ENCODE data around the gene PRICKLE4. TPM values are rescaled to one million over a fixed set of nuclear protein-coding genes. Genes with fewer than 3 reads are reported as not detected.

Gene PRICKLE4
- total RNA-seq, 1 donor from 2014 or later = not detected

DNA sequence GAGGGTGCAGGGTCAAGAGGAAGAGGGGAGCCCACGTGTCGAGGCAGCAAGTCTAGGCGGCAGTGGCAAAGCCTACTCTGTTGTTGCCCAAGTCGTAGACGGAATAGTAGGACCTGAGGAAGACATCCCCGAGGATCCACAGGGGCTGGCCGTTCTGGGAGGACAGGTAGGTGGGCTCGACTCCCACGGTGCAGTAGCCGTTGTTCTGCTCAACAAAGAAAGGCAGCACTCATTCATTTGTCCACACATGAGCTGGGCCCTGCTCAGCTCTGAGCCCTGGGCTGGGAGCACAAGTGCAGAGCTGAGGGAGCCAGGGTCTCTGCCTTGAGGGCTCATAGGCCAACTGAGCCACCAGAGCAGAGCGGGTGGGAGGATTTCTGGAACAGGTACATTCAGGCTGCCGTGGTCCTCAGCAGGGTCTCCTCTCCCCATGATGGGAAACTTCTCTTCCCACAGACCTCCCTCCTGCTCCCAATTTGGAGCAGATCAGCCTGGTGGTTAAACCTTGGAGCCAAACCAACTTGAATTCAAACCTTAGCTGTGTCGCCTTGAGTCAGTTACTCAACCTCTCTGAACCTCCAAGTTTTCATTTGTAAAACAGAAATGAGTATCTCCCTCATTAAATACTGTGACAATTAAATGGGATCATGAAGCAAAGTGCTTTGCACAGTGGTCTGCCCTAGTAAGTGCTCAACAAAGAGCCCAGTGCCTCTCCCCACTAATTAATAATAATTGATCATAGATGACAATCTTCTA is 43.6 kb upstream of the PRICKLE4 start:
- Histone ChIP-seq H2AFZ (replicated peaks) (no peak overlapping the region), H3K27ac (no peak overlapping the region), H3K9ac (no peak overlapping the region), H3K9me3 (ENCODE audit: low read depth) (no peaks in the 10 kb centered on the region), H3K36me3 (no peaks in the 10 kb centered on the region), H3F3A (ENCODE audit: low read depth) (peaks cover 41% of the 10 kb centered on the region), H3K79me2 (ENCODE audit: low read depth) (no peaks in the 10 kb centered on the region), H3K4me1 (peaks cover 29% of the 10 kb centered on the region), H3K4me3 (no peak overlapping the region), H3K27me3 (peaks cover 34% of the 10 kb centered on the region), H3K4me2 (no peak overlapping the region), H4K20me1 (ENCODE audit: low read depth) (peaks cover 6% of the 10 kb centered on the region)
- no peak overlapping the region for H3K27ac Mint-ChIP-seq
- no peaks in the 10 kb centered on the region for H3K36me3 Mint-ChIP-seq
- peaks cover 26% of the 10 kb centered on the region for H3K4me1 Mint-ChIP-seq
- TF ChIP-seq EZH2 (IDR thresholded peaks at IDR 0.05) = no peak
- TF ChIP-seq, protein P1, sequence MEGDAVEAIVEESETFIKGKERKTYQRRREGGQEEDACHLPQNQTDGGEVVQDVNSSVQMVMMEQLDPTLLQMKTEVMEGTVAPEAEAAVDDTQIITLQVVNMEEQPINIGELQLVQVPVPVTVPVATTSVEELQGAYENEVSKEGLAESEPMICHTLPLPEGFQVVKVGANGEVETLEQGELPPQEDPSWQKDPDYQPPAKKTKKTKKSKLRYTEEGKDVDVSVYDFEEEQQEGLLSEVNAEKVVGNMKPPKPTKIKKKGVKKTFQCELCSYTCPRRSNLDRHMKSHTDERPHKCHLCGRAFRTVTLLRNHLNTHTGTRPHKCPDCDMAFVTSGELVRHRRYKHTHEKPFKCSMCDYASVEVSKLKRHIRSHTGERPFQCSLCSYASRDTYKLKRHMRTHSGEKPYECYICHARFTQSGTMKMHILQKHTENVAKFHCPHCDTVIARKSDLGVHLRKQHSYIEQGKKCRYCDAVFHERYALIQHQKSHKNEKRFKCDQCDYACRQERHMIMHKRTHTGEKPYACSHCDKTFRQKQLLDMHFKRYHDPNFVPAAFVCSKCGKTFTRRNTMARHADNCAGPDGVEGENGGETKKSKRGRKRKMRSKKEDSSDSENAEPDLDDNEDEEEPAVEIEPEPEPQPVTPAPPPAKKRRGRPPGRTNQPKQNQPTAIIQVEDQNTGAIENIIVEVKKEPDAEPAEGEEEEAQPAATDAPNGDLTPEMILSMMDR (IDR thresholded peaks at IDR 0.05) = no peak
- no peak for TF ChIP-seq EZH2phosphoT487 (IDR thresholded peaks at IDR 0.05)
- no peak for DNase-seq (ENCODE audit: low spot score)
- no peaks in the 10 kb centered on the region for H3K9me3 Mint-ChIP-seq
- H3K27me3 Mint-ChIP-seq (ENCODE audit: insufficient read depth, low read depth) = peaks cover 12% of the 10 kb centered on the region
- peak overlapping the region; percentile 85 for H3K4me3 Mint-ChIP-seq

DNA sequence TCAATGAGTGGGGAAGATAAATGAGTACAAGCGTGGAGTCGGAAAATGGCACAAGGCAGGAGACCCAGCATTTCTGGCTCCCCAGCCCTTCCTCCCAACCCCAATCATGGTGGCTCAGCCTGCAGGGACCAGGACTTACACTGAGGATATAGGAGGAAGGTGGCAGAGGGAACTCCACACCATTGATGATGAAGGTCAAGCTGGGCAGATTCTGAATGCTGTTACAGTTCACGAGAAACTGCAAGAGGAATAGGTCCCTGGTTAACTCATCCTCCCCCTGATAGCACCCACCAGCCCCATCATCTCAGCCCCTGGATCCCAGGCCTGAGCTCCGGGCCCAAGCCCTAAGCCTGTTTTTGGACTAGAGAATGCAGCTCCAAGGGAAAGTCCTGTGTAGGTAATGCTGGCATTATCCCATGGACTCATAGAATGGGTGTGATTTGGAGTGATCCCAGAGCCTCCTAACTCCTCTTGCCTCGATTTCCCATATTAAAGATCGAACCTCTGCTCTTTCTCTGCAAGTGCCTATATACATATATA is 42.9 kb upstream of the PRICKLE4 start:
- Mint-ChIP-seq H3K27me3 (ENCODE audit: insufficient read depth, low read depth) (peaks cover 8% of the 10 kb centered on the region), H3K9me3 (no peaks in the 10 kb centered on the region), H3K36me3 (no peaks in the 10 kb centered on the region), H3K4me1 (peaks cover 23% of the 10 kb centered on the region), H3K4me3 (no peak overlapping the region), H3K27ac (no peak overlapping the region)
- H2AFZ ChIP-seq (replicated peaks) = no peak overlapping the region
- no peaks in the 10 kb centered on the region for H3K36me3 ChIP-seq
- peaks cover 27% of the 10 kb centered on the region for H3K4me1 ChIP-seq
- H3F3A ChIP-seq (ENCODE audit: low read depth) = peaks cover 34% of the 10 kb centered on the region
- H3K4me2 ChIP-seq = no peak overlapping the region
- H3K27ac ChIP-seq = no peak overlapping the region
- peaks cover 6% of the 10 kb centered on the region for H4K20me1 ChIP-seq (ENCODE audit: low read depth)
- no peak overlapping the region for H3K4me3 ChIP-seq
- DNase-seq (ENCODE audit: low spot score) = no peak
- TF ChIP-seq, protein P1 (IDR thresholded peaks at IDR 0.05) = no peak
- TF ChIP-seq EZH2phosphoT487 (IDR thresholded peaks at IDR 0.05) (no peak), EZH2 (IDR thresholded peaks at IDR 0.05) (no peak)
- no peaks in the 10 kb centered on the region for H3K9me3 ChIP-seq (ENCODE audit: low read depth)
- no peak overlapping the region for H3K9ac ChIP-seq
- H3K79me2 ChIP-seq (ENCODE audit: low read depth) = no peaks in the 10 kb centered on the region
- peaks cover 27% of the 10 kb centered on the region for H3K27me3 ChIP-seq

DNA sequence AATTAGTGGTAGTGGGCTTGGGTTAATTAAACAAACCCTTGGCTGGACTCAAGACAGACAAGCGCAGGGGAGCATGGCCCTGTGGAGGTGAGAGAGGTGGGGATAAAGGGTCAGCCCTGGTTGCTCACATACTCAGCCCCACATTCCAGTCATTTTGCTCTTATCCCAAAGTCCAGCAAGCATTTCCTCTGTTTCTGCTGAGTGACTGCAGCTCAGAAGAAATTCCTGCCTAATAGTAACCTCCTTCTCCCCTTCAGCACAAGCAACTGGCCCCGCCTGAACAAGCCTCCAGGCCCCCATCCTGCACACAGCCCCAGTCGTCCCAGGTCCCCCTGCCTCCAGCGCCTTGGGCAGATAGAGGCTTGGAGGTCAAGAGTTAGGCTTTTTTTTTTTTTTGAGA is 41.5 kb upstream of the PRICKLE4 start:
- H2AFZ ChIP-seq (replicated peaks) = no peak overlapping the region
- H3K9me3 ChIP-seq (ENCODE audit: low read depth) = no peaks in the 10 kb centered on the region
- H3K4me1 Mint-ChIP-seq = peaks cover 15% of the 10 kb centered on the region
- no peaks in the 10 kb centered on the region for H4K20me1 ChIP-seq (ENCODE audit: low read depth)
- no peaks in the 10 kb centered on the region for H3K79me2 ChIP-seq (ENCODE audit: low read depth)
- H3K27me3 ChIP-seq = peaks cover 13% of the 10 kb centered on the region
- H3K27ac ChIP-seq = no peak overlapping the region
- H3F3A ChIP-seq (ENCODE audit: low read depth) = peaks cover 20% of the 10 kb centered on the region
- no peaks in the 10 kb centered on the region for H3K36me3 Mint-ChIP-seq
- no peak overlapping the region for H3K27ac Mint-ChIP-seq
- H3K27me3 Mint-ChIP-seq (ENCODE audit: insufficient read depth, low read depth) = peaks cover 4% of the 10 kb centered on the region
- no peak overlapping the region for H3K4me3 Mint-ChIP-seq
- H3K4me2 ChIP-seq = no peak overlapping the region
- no peaks in the 10 kb centered on the region for H3K9me3 Mint-ChIP-seq
- TF ChIP-seq, protein P1 (IDR thresholded peaks at IDR 0.05) = no peak
- TF ChIP-seq EZH2phosphoT487 (IDR thresholded peaks at IDR 0.05) (no peak), EZH2 (IDR thresholded peaks at IDR 0.05) (no peak)
- peaks cover 13% of the 10 kb centered on the region for H3K4me1 ChIP-seq
- no peak overlapping the region for H3K4me3 ChIP-seq
- H3K36me3 ChIP-seq = no peaks in the 10 kb centered on the region
- no peak for DNase-seq (ENCODE audit: low spot score)
- H3K9ac ChIP-seq = no peak overlapping the region

Data from neural progenitor cell (in vitro differentiated cells).